GM12865 (cell line): ENCODE measurements around the gene ADPRS.

Source experiments
- DNase-seq: peaks from one replicate; pipeline ENCODE4 v3.0.0; 2010; ENCODE audit warnings: low read depth
- H3K4me3 ChIP-seq: 2 replicates; pipeline ENCODE4 v1.5.1; 2011; ENCODE audit warnings: mild to moderate bottlenecking, low read depth, low read length, control low read depth
- CTCF ChIP-seq: IDR thresholded peaks from 2 replicates; pipeline ENCODE4 v1.5.1; 2011; ENCODE audit warnings: low read length, control low read depth, low read depth, inconsistent platforms; ENCODE audit not compliant: insufficient read depth; ENCODE audit errors: missing control alignments

Gene ADPRS

DNA sequence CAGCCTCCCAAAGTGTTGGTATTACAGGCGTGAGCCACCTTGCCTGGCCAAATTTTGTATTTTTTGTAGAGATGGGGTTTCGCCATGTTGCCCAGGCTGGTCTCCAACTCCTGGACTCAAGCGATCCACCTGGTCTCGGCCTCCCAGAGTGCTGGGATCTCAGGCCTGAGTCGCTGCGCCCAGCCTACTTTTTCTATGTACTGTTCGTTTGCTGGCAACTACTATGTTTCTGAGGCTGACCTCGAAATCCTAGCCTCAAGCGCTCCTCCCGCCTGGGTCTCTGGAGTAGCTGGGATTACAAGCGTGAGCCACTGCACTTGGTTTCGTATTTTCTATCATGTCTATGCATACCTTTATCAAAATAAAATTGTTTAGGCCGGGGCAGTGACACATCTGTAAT is 5.5 kb upstream of the ADPRS start:
- no peak overlapping the region for H3K4me3 ChIP-seq
- TF ChIP-seq CTCF, result no peak
- DNase-seq, result no peak

DNA sequence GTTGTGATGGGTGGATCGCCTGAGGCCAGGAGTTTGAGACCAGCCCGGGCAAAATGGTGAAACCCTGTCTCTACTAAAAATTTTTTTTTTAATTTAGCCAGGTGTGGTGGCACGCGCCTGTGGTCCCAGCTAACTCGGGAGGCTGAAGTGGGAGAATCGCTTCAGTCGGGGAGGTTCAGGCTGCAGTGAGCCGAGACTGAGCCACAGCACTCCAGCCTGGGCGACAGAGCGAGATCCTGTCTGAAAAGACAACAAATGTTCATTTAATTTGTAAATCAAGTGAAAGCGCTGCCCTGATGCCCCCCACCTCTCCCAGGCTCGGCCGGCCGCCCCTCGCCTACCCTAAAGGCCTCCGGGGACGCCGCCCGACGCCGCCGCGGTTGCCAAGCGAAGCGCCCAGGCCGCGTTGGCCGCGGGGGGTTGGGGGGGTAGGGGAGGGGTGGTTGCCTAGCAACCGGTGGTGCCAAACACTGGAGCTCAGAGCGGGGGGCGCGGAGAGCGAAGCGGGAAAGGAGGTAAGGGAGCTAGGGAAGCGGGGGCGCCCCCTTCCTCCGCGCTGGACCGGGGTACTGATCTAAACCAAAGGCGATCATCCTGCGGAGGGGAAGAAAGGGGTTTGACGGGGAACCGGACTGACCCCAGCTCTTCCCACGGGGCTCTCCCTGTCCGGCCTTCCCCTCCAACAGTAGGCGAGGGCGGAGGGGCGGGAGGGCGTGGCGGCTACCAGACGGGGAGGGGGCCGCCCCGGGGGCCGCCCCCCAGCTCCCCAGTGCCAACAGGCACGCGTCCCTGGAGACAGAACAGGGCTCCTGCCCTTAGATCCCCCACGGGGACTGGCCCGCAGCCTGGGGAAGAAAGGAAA is 4.8 kb upstream of the ADPRS start, which contains the start of gene TEKT2:
TSS of gene TEKT2 (plus strand) at position 460 of the 862 bp plus-strand sequence. CDS start 828 bp downstream, outside the sequence.
- no peak for DNase-seq
- H3K4me3 ChIP-seq, result peak within 1 kb of the TSS; percentile 30
- TF ChIP-seq CTCF, result no peak

DNA sequence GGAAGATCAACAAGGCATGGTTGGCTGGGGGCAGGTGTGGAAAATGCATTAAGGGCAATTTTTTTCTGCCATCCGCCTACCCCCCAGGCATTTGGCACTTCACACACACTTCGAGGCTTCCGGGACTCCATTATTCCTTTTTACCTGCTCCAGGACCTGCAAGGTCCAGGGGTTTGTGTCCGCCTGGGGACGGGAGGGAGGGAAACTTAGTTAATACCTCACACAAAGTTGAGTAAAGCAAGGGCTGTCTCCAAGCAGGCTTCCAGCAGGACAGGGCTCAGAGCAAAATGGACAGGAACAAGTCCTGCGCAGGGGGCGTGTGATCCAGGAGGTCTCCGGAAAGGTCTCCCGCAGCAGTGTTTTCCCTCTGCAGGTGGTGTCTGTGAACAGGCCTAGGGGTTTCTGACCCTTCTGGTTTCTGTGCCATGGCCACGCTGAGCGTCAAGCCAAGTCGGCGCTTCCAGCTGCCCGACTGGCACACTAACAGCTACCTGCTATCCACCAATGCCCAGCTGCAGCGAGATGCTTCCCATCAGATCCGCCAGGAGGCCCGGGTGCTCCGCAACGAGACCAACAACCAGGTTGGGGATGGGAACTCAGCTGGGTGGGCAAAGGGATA is 4.1 kb upstream of the ADPRS start:
- no peak for DNase-seq
- TF ChIP-seq CTCF, result no peak
- peak overlapping the region; percentile 30; the same call in 1 of the 2 replicates for H3K4me3 ChIP-seq

GRCh38 chr1:36085126-36085525 is 3.6 kb upstream of the ADPRS start:
- no peak for DNase-seq
- TF ChIP-seq CTCF, result no peak
- H3K4me3 ChIP-seq, result no peak overlapping the region

GRCh38 chr1:36085686-36086526 is 2.8 kb upstream of the ADPRS start:
- H3K4me3 ChIP-seq, result no peak overlapping the region
- TF ChIP-seq CTCF, result no peak

DNA sequence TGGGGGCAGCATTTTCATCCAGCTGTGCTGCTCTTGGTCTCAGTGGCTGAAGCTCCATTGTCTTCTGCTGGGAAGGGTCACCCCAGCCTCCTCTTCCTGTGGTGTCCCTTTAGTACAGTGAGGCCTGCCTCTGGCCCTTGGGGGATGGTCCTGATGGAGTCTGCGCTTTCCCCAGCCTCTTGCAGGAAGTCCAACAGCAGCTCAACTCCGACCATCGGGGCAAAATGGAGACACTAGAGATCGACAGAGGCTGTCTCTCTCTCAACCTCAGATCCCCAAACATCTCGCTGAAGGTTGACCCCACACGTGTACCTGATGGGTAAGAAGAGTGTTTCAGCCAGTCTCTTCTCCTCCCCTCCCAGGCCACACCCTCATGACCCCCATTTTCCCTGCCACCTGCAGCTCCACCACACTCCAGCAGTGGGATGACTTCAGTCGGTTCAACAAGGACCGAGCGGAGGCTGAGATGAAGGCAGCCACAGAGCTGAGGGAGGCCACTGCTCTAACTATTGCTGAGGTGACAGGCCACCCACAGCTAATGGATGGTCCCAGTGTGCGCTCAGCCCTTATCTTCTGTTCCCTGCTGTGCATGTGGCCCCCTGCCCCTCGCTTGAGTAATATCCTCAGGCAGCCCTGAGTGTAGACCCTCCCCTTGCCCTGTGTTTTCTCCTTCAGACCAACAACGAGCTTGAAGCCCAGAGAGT is 2.0 kb upstream of the ADPRS start:
- DNase-seq, result no peak
- TF ChIP-seq CTCF, result no peak
- H3K4me3 ChIP-seq, result no peak overlapping the region

More at GRCh38 chr1:36085686-36086526, 2.8 kb upstream of the ADPRS start:
- DNase-seq, result no peak
